NCI-H1092 treated with DMSO at 0.1 percent for 48 hours (cell line): ENCODE measurements around the gene HOXC4.

Experiments used
- DNase-seq: peaks from one replicate; lab custom pipeline; 2025; lab: John Stamatoyannopoulos, UW

HOXC4 gene

DNA sequence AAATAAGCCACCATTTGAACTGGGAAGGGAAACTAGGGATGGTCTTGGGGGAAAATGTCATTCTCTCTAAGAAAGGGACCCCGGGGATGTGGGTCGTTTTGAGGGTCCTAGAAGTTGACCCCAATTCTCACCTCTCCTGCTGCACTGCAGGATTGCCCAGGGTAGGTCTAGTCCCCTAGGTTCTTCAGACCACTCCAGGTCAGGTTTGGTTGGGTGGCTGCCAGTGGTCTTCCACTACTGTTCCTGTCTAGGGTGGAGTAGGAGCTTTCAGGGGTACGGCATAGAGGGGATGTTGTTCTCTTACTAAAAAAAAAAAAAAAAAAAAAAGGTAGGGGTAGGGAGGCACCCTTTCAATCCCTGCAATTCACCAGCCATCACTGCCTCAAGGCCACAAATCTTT lies 37.6 kb upstream of the HOXC4 start:
- DNase-seq, result no peak

DNA sequence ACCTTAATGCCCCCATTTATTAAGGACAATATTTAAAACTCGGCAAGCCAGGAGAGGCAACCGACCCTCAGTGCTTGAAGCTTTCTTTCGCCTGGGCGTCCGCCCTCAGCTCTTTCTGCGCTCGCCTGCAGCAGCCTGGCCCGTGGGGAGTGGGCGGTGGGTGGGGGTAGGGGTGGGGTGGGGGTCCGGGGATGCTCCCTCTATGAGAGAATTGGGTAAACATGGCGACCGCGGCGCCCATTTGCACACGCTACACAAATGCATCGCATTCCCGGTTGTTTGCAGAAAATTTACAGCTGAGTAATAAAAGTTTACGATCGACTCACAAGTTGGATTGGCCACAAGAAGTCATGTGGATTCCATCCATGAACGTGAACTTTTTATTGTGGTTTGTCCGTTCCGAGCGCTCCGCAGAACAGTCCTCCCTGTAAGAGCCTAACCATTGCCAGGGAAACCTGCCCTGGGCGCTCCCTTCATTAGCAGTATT lies 37.1 kb upstream of the HOXC4 start:
- peak; percentile 75 for DNase-seq

DNA sequence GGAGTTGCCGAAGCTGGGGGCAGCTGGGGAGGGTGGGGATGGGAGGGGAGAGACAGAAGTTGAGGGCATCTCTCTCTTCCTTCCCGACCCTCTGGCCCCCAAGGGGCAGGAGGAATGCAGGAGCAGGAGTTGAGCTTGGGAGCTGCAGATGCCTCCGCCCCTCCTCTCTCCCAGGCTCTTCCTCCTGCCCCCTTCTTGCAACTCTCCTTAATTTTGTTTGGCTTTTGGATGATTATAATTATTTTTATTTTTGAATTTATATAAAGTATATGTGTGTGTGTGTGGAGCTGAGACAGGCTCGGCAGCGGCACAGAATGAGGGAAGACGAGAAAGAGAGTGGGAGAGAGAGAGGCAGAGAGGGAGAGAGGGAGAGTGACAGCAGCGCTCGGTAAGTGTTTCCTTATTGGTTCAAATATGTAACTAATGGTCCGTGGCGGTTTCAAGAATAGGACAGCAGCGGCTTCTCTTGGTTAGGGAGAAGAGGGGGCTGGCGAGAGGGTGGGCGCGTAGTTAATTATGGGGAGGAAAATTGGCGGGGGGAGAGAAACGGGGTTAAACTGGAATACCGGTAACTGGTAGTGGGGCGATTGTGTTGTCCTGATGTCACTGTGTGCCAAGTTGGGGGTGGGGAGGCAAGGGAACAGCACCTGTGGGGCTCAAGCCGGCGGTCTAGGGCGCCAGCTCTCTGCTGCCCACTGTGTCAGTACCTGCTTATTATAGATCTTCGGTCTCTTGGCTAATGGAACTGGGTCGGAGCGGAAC lies 36.4 kb upstream of the HOXC4 start:
- DNase-seq, result peak; percentile 98

DNA sequence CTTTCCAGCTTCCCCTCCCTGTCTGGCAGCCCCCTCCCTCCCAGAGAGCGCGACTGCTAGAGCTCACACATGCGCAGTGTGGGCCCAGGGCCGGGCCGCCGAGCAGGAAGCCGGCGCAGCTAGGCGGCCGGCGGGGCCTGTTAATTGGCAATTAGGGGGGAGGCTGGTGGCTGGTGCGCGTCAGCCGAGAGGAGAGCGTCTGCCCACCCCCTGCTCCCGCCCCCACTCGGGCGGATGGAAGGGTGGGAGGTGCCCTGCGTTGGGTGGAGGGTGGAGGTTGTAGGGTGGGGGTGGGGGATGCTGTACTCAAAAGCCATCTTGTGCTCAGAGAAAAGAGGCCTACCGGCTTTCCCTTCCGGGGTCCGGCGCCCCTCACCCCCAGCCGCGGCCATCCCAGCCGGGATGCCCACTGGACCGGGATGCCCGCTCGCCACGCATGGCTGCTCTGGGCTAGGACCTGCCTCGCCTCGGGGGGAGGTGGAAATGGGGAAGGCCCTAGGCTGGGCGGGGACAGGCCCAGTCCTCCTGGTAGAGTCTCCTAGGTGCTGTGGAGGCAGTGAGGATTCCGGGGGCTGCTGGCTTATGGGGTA lies 35.7 kb upstream of the HOXC4 start:
- peak; percentile 98 for DNase-seq

DNA sequence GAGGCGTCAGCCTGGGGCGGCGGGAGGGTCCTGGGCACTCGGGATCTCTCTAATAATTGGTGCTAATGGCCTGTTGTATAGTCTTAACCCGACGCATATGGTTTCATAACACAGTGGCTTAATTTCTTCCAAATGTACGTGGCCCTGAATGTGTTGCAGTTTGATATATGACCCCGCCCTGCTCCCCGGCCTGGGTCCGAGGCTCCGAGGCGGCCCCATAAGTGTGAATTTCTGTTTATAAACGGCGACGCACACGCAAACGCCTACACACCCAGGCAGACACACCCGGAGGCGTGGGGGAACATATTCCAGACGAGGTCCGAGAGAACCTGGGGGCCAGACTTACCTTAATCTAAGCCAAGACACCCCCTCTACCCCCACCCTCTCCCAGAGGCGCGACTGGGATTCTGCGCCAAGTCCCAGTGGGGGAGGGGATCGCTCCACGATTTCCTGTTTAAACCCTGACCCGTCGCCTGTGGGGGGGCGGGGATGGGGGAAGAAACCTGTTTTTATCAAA lies 35.1 kb upstream of the HOXC4 start:
- DNase-seq, result no peak

DNA sequence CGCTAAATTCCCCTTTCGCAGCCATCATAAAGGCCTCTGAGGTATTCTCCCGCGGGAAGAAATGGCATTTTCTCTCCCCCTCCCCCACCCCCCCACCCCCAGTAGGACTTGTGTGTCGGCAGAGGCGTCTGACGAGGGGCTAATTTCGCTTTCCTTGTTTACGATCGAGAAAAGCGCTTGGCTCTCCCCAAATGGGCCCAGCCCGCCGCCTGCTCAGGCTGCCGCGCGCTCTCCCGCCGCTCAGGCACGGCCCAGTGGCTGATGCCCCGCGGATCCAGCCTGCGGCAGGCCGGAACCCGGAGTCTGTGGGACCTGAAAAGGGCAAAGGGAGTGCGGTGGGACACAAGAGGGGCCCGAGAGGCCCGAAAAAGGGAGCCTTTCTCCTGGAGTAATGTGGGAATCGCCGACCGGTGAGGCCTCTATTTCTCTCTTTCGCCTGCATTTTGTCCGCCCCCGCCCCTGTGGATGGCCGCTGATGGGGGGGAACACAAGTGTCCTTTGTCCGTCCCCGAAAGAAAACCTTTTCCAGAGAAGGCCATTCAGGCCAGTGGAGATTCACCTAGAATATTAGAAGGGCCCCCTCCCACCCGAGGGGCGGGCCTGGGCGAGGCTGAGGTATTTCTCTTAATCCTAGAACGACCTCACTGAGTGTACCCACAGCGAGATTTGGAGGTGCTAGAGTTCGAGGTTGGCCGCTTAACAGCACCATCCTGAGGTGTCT lies 34.4 kb upstream of the HOXC4 start:
- no peak for DNase-seq

DNA sequence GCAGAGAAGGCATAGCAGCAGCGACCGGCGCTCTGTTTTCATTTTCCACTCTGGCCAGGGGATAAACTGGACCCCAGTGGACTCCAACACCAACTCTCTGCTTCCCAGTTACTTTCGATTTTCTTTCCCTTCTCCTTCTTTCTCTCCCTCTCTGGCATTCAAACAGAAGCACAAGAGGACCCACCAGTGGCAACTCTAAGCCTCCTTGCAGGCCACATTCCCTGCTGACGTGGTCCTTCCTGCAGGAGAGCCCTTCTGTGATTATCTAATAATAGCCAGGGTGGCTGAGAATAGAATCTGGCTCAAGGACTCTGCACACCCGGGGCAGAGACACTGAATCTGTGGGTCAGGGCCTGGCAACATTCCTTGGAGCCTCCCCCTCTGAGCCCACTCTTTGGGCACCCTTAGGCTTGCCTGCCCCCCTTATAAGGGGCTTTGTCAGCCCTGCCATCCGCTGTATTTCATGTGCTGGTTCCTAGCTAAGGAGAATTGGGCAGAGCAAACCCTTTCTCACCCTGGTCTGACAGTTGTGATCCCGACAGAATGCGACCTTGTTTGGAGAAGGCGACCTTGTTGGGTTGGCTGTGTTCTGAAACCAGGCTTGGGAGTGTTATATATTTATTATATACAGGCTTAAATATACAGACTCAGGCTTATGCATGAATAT lies 33.6 kb upstream of the HOXC4 start:
- no peak for DNase-seq

DNA sequence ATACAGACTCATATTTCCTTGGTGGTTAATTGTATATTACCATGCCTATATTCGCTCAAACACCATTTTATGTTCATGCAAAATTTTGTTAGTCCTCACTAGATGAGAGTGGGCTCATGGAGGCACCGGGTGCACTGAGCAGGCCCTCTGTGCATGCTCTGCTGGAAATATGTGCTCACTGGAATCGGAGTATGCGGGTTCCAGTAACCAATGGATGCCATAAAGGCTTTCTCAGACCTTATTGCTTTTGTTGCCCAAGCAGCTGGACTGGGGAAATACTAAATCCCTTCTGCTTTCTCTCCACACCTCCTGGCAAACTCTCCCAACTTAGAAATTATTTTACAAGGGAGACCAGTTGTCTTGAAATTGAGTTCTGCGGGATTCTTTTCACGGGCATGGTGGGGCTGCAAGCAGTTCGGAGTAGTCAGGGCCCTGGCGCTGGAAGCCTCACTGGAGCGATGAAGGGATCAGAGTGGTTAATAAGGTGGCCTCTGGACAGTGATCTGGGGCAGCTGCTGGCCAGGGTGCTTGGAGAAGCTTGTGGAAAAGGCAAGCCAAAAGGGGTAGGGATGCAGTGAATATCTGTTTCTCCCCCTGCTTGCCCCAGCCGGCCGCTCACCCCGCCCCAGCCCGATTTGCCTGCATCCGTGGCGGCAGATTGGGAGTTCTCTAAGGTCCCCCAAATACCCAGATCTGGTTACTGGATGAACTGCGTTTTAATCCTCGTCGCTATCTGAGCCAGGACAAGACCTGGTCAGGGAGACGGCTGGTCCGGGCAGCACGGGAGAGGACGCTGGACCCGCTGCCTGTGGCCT lies 32.8 kb upstream of the HOXC4 start:
- no peak for DNase-seq

DNA sequence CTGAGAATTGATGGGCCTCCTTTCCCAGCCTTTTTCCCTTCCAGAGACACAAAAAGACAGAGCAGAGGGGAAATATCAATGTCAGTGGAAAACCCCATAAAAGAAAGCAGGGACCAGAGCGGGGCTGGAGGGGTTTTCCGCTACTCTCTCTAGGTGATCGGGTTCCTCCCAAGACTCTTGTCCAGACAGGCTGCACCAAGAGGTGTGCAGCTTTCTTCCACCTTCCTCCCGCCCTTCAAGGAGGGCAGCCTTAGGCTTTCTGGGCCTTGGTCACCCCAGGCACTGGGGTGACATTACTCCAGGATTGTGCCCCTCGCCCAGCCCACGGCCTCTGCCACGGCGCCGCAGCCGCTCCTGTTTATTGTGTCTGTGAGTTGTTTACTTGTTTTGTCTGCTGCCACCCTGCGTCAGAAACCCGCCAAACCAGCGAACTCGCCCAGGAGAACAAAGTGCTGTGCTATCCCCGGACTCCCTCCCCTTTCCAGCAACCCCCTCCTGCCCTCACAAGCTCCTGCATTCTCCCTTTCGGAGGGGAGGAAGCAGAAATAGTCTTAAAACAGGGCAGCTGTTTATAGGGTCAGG lies 32.1 kb upstream of the HOXC4 start:
- DNase-seq, result no peak

DNA sequence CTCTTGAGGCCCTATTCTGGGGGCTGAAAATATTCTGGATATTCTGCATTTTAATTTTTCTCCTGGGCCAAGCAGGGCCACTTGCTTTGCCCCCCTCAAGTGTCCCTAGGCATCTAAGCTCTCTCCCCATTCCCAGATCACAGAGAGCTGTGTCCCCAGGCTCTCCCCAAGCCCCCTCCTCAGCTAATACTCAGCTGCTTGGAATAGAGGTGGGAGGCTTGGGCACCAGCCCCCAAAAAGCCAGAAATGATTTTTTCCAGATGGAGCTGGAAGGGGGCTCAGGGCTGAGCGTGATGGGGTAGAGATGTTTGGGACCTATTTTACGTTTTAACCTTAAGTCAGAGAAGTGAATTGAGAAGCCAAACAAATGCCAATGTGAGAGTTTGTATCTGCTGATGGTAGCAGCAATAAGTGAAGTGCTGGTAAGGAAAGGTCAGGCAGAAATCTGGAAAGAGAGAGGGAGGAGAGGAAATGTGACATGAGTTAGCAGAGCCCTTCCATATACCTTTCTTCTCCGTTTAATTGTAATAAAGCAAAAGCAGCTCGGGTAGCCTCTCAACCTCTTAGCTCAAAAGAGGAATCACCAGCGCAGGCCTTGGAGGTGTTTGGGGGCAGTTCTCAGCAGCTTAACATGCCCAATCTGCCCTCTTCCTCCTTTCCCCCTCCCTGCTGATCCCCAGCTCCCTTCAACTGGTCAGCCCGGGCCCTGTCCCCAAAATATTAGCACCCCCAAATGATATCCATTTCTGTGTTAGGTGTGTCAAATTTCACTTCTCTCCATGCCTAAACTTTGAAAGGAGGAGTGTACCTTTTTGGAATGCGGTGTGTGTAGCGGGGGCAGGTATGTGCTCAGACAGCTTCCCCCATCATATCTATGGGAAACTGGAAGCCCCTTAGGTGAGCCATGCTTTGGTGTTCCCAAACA lies 30.4 kb upstream of the HOXC4 start:
- no peak for DNase-seq

DNA sequence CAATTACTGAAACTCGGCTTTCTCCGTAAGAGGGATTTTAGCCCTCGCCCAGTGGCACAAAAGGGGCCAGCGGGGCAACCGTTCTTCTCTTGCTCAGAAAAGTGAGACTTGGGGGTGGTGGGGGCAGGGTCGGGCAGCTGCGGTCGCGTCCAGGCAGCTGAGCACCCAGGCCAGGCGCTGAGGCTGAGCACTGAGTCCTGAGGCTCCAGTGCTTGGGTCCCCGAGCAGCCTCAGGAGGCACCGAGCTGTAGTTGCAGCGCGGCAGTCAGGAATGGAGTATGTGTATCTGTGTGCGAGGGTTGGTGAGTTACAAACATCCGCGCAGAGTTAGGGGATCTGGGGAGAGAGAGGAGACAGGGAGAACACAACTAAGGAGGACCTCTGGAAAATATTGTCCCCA lies 29.5 kb upstream of the HOXC4 start:
- no peak for DNase-seq

DNA sequence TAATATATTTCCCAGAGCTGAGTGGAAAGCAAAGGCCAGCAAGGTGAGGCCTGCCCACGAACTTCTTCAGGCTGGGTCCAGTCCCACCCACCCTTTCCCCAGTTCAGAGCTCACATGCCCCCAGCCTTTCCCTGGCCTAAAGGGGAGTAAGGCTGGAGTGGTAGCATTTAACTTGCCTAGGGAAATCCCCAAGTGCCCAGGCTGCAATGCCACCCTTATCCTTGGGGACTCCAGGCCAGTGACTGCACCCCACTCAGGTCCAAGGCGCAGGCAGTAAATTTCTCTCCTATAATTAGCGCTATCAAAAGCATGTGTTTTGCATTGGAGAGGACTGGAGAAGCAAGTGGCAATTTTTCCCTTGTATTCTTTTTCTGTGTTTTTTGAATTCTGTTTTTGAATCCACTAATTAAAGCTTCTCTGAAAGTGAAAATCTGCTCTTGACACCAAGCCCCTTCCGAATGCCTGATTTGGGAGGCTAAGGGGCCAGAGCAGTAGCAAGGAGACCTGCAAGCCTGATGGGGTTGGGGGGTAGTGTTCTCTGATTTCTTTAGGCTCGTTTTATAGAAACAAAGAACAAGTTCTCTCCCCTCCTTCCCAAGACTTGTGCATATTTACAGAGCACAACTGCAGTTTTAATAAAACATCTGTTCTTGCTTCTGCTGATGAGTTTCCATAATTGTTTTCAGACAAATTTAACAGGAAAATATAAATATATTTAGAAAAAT lies 28.9 kb upstream of the HOXC4 start:
- DNase-seq, result no peak

DNA sequence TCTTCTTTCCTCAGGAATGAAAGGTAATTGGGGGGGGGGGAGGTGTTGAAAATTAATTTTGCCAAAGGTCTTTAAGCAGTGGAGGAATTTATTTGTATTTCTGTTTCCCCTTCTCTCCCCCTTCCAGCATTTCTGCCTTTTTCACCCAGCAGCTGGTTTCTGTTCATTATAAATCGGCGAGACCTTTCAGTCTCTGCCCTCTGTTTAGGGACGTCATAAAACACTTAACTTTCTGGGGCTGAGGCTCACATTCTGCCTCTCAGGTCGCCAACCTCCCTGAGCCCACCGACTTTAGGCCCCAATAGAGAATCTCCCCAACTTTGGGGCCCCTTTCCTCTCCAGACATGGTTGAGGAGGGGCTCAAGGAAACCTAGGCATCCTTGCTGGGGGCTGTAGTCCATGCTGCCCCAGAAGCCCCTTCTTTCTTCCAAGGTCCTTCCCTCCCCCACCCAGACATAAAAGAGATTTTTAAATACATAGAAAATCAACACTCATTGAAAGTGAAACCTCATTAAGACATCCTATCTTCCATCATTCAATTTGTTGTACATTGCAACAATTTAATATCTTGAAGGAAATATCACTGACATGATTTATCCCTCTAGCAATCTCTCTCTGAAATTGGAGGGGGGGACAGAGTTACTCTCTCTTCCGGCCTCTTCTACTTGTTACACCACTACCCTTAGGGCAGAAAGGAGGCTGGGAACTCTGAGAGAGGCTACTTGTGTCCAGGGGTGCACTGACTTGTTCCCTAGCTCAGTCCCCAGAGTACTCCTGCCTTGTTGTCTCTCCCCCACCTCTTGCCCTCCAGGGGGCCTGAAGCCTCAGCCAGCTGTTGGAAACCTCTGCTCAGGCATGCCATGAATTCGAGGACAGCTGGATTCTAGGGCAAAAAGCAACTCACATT lies 27.9 kb upstream of the HOXC4 start:
- no peak for DNase-seq

DNA sequence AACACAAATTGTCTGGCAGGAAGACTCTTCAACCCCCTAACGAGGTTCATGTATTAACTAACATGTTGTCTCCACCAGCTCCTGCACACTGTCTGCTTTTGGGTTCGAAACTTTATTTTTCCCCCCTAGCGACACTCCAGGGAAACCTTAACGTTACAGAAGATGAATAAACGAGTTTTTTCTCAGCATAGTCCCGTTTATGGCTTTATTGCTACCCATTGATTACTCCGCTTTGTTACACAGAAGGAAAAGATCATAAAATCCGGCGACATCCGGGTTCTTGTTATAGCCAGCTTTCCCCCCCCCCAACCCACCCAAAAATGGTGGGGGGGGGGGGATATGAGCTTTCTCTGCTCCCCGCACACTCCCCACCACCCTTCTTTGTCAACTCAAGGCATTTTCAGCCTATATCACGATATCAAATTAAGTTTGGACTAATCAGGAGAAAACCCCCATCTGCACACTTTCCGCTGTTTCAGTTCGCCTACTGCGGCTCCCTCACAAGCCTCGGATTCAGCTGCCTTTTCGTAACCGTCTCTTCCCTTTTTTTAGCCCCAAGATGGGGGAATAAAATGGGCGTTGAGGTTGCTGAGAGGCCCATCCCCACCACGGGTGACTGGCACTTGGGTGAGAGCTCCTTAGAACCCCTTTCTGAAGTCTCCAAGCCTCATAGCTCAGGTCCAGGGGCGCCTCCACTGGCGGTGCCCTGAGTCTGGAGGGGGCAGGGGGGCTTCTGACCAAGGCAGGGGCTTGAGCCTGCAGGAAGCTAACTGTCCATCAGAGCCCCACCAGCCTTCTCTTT lies 26.8 kb upstream of the HOXC4 start:
- DNase-seq, result no peak

DNA sequence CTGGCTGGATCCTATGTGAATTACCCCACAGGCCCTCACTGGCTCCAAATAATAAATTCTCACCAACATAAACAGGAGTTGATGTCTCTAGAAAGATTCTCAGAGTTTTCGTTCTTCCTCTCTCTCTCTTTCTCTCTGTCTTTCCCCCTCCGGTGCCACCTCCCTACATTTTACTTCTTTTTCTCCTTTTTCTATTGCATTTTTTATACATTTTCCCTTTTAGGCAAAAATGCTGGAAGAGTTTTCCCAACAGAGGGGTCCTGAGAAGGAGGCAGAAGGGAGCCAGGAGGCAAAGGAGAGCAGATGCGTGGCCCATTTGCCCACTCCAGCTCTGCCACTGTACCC lies 26.2 kb upstream of the HOXC4 start:
- no peak for DNase-seq

DNA sequence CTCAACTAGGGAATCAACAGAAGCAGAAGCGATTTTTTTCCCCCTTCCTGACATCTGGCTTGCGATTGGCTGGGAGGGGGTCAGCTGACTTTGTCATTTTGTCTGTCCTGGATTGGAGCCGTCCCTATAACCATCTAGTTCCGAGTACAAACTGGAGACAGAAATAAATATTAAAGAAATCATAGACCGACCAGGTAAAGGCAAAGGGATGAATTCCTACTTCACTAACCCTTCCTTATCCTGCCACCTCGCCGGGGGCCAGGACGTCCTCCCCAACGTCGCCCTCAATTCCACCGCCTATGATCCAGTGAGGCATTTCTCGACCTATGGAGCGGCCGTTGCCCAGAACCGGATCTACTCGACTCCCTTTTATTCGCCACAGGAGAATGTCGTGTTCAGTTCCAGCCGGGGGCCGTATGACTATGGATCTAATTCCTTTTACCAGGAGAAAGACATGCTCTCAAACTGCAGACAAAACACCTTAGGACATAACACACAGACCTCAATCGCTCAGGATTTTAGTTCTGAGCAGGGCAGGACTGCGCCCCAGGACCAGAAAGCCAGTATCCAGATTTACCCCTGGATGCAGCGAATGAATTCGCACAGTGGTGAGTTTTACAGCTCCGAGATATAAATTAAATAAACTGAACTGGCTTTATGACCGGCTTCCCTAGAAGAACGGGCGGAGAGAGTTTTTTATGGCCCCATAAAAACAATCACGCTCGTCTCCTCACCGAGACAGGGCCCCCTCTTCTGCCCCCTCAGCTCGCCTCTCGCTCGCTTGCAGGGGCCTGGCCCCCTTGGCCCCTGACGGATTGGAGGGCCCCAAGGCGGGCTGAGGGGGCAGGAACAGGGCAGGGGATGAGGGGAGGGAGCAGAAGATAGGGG lies 25.1 kb upstream of the HOXC4 start, which contains the start of gene HOXC6:
Gene HOXC6 (plus strand): TSS at position 127 of the 888 bp plus-strand sequence. CDS start 82 bp downstream, at position 209.
- DNase-seq, result peak; percentile 69
